ENCODE results near the gene CD28. TPM values are rescaled to one million over a fixed set of nuclear protein-coding genes. Genes with fewer than 3 reads are reported as not detected.

CD28 gene
- total and polyA plus RNA-seq, 3 experiments from 2014 or later = 61.1 to 66.4 (median 64.1) TPM

DNA sequence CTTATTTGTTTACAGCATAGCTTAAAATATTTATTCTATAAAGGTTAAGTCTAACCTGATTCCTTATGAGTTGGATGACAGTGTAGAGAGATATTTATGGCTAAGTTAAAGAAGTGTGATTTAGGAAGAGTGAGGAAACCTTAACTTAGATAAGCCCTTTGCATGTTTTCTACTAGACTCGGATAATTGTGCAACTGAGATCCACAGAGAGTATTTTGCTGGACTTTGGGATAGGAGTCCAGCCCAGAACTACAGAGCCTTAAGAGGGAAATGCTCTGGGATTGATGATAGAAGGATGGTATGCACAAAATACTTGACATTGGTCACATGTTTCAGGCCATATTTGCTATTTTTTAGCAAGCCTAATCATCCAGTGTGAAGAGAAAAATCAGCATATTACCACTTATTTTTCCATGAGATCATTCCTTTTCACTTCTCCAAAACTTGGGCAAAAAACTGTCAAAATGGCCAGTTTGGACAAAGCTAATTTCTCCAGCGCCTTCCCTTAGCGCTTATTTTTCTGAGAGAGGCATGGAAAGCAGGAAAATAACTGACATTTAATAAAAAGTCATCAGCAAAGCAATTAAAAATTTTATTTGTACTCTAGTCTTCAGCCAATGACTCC lies 3.1 kb downstream of the CD28 start:
- Histone ChIP-seq H3K9me3 (ENCODE audit: low read length) (no peaks in the 10 kb centered on the region), H3K27me3 (ENCODE audit: insufficient read depth, low read length, poor library complexity, severe bottlenecking) (no peaks in the 10 kb centered on the region), H3K27ac (ENCODE audit: low read depth, low read length) (peak overlapping the region; percentile 80), H3K4me3 (ENCODE audit: low read length) (peak overlapping the region; percentile 94), H3K36me3 (ENCODE audit: insufficient read depth, low read length) (peaks cover 5% of the 10 kb centered on the region), H3K4me1 (ENCODE audit: insufficient read depth, low read length) (peaks cover 54% of the 10 kb centered on the region)
- Mint-ChIP-seq H3K36me3 (peaks cover 16 to 70% (median 17%) of the 10 kb centered on the region in 3 donors), H3K4me3 (peak overlapping the region; percentile 85 to 96 (median 93)), H3K27me3 (peaks cover 0 to 2% of the 10 kb centered on the region in 2 donors), H3K27ac (peak overlapping the region; percentile 17 to 100 (median 93)), H3K9me3 (no peaks in the 10 kb centered on the region), H3K4me1 (peaks cover 66 to 76% (median 73%) of the 10 kb centered on the region in 3 donors)
- POLR2A ChIA-PET = interaction anchor here (0.7 to 1.2 kb wide), 3 partner anchors 9 to 31 kb away, joined by 3 to 6 read pairs (median 3); no protein-coding TSS in a partner anchor
- CTCF ChIA-PET = interaction anchor here (1.2 to 7.1 kb wide), 4 partner anchors 10 to 104 kb away, joined by 3 to 63 read pairs (median 3); no protein-coding TSS in a partner anchor
- DNase-seq = no peak

DNA sequence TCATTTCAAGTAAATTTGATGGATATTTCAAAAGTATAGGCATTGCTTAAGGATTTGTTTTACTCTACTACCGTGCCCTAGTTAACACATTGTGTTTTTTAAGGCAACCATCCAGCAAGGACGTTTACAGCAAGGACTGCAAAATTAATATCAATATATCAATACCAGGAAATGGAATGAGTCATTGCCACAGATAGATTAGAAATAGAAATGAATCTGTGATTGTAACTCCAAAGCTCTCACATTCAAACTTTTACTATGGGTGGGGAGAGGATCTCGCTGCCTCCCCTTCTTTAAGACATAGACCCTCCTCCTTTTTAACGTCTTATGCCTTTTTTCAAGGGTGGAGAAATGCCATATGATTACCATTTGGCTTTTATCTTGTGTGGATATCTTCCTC lies 3.8 kb downstream of the CD28 start:
- peaks cover 54% of the 10 kb centered on the region for H3K4me1 ChIP-seq (ENCODE audit: insufficient read depth, low read length)
- Mint-ChIP-seq H3K27me3 (peaks cover 0 to 2% of the 10 kb centered on the region in 2 donors), H3K4me3 (peak overlapping the region; percentile 85 to 96 (median 93)), H3K4me1 (peaks cover 65 to 76% (median 73%) of the 10 kb centered on the region in 3 donors), H3K9me3 (no peaks in the 10 kb centered on the region), H3K27ac (peak overlapping the region in 7 of 8 donors; percentile 30 to 100 (median 97)), H3K36me3 (peaks cover 16 to 74% (median 17%) of the 10 kb centered on the region in 3 donors)
- no peaks in the 10 kb centered on the region for H3K27me3 ChIP-seq (ENCODE audit: insufficient read depth, low read length, poor library complexity, severe bottlenecking)
- no peak for DNase-seq
- CTCF ChIA-PET = interaction anchor here (1.3 to 7.1 kb wide), 2 partner anchors 9 to 103 kb away, joined by 3 to 63 read pairs; no protein-coding TSS in a partner anchor
- H3K4me3 ChIP-seq (ENCODE audit: low read length) = peak overlapping the region; percentile 94
- no peaks in the 10 kb centered on the region for H3K9me3 ChIP-seq (ENCODE audit: low read length)
- peaks cover 5% of the 10 kb centered on the region for H3K36me3 ChIP-seq (ENCODE audit: insufficient read depth, low read length)
- no peak overlapping the region for H3K27ac ChIP-seq (ENCODE audit: low read depth, low read length)
- POLR2A ChIA-PET = interaction anchor here (0.5 to 1.2 kb wide), 2 partner anchors 11 to 168 kb away, joined by 3 read pairs; no protein-coding TSS in a partner anchor

DNA sequence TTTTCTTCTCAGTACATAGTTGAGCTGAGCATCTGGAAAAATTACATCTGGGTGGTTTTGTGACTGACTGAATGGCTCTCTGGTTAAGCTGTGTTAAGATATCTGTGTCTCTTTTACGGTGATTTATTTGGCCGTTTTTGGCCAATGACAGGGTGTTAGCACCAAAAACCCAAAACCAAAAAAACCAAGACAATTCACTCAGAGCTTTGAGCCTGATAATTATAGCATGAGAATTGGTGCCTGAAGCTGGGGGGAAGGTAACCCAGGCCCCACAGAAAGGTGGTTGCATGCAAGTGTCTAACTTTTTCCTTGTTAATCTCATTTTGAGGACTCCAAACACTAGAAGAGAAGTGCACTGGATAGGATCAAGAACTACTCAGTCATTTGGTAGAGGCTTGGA lies 4.5 kb downstream of the CD28 start:
- DNase-seq = no peak
- Histone ChIP-seq H3K36me3 (ENCODE audit: insufficient read depth, low read length) (peaks cover 5% of the 10 kb centered on the region), H3K27me3 (ENCODE audit: insufficient read depth, low read length, poor library complexity, severe bottlenecking) (no peaks in the 10 kb centered on the region), H3K4me3 (ENCODE audit: low read length) (peak overlapping the region; percentile 94), H3K9me3 (ENCODE audit: low read length) (no peaks in the 10 kb centered on the region), H3K27ac (ENCODE audit: low read depth, low read length) (no peak overlapping the region), H3K4me1 (ENCODE audit: insufficient read depth, low read length) (peaks cover 54% of the 10 kb centered on the region)
- CTCF ChIA-PET = interaction anchor here (1.3 to 7.1 kb wide), 2 partner anchors 8 to 103 kb away, joined by 3 to 63 read pairs; no protein-coding TSS in a partner anchor
- peaks cover 0 to 2% of the 10 kb centered on the region in 2 donors for H3K27me3 Mint-ChIP-seq
- H3K4me3 Mint-ChIP-seq = peak overlapping the region; percentile 85 to 96 (median 93)
- POLR2A ChIA-PET = interaction anchor here (0.5 to 1.2 kb wide), 3 partner anchors 8 to 169 kb away, joined by 3 read pairs; no protein-coding TSS in a partner anchor
- H3K27ac Mint-ChIP-seq = peak overlapping the region; percentile 30 to 100 (median 93)
- H3K4me1 Mint-ChIP-seq = peaks cover 65 to 76% (median 73%) of the 10 kb centered on the region in 3 donors
- peaks cover 16 to 81% (median 22%) of the 10 kb centered on the region in 3 donors for H3K36me3 Mint-ChIP-seq
- no peaks in the 10 kb centered on the region for H3K9me3 Mint-ChIP-seq

DNA sequence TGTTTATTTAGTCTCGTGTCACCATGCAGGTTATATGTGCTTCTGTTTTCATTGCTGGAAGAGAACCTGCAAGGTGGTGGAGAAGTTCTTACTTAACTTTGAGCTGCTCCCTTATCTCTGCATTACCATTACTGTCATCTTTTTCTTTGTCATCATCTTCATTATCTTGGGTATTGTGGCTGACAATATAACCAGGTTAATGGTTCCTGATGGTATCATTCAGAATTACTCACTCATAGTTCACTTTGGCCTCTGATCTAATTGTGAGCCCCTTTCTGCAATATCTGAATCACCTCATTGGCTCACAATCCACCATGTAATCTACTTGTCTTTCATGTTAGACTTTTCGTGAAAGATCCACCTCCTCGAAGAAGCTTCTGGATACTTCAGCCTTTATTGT lies 5.0 kb downstream of the CD28 start:
- ChIA-PET POLR2A (interaction anchor here (1.0 kb wide), 1 partner anchor 8 kb away, joined by 3 read pairs; no protein-coding TSS in a partner anchor), CTCF (interaction anchor here (7.1 kb wide), 1 partner anchor 8 kb away, joined by 63 read pairs; no protein-coding TSS in a partner anchor)
- no peak for DNase-seq

DNA sequence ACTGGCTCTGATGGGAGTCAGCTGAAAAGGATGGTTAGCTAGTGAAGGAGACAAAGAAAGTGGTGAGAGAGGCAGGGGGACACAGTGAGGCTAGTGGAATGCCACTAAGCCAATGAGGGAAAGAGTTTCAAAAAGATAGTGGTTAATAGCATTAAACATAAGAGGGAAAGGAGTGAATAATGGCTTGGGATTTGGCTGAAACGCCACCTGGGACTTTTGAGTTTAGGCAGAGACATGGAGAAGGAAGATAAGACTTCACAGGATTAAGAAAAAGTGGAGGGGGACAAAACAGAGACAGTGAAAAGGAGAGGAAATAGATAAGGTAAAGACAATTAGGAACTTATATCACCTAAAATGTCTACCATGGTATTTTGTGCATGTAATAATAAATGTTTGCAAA lies 6.9 kb downstream of the CD28 start:
- Mint-ChIP-seq H3K36me3 (peaks cover 15 to 81% (median 29%) of the 10 kb centered on the region in 3 donors), H3K4me3 (peak overlapping the region; percentile 60 to 93 (median 70)), H3K27ac (peak overlapping the region; percentile 71 to 96 (median 82)), H3K27me3 (peaks cover 0 to 2% of the 10 kb centered on the region in 2 donors), H3K4me1 (peaks cover 80 to 94% (median 91%) of the 10 kb centered on the region in 3 donors), H3K9me3 (no peaks in the 10 kb centered on the region)
- Histone ChIP-seq H3K36me3 (ENCODE audit: insufficient read depth, low read length) (no peaks in the 10 kb centered on the region), H3K27me3 (ENCODE audit: insufficient read depth, low read length, poor library complexity, severe bottlenecking) (no peaks in the 10 kb centered on the region), H3K9me3 (ENCODE audit: low read length) (no peaks in the 10 kb centered on the region), H3K27ac (ENCODE audit: low read depth, low read length) (no peak overlapping the region), H3K4me3 (ENCODE audit: low read length) (peak overlapping the region; percentile 10), H3K4me1 (ENCODE audit: insufficient read depth, low read length) (peaks cover 75% of the 10 kb centered on the region)
- ChIA-PET POLR2A (interaction anchor here (1.3 kb wide), 1 partner anchor 35 kb away, joined by 3 read pairs; no protein-coding TSS in a partner anchor), CTCF (interaction anchor here (0.9 to 1.3 kb wide), 2 partner anchors 28 to 96 kb away, joined by 3 to 5 read pairs; no protein-coding TSS in a partner anchor)
- no peak for DNase-seq

More for the DNA sequence above, 5.0 kb downstream of the CD28 start:
- H3K4me1 ChIP-seq (ENCODE audit: insufficient read depth, low read length) = peaks cover 55% of the 10 kb centered on the region
- H3K27ac ChIP-seq (ENCODE audit: low read depth, low read length) = no peak overlapping the region
- peak overlapping the region; percentile 85 to 96 (median 93) for H3K4me3 Mint-ChIP-seq
- H3K4me3 ChIP-seq (ENCODE audit: low read length) = peak overlapping the region; percentile 94
- no peaks in the 10 kb centered on the region for H3K9me3 Mint-ChIP-seq
- H3K9me3 ChIP-seq (ENCODE audit: low read length) = no peaks in the 10 kb centered on the region
- H3K27ac Mint-ChIP-seq = peak overlapping the region; percentile 30 to 100 (median 93)
- peaks cover 5% of the 10 kb centered on the region for H3K36me3 ChIP-seq (ENCODE audit: insufficient read depth, low read length)
- H3K4me1 Mint-ChIP-seq = peaks cover 65 to 76% (median 73%) of the 10 kb centered on the region in 3 donors
- H3K27me3 ChIP-seq (ENCODE audit: insufficient read depth, low read length, poor library complexity, severe bottlenecking) = no peaks in the 10 kb centered on the region
- H3K27me3 Mint-ChIP-seq = peaks cover 0 to 2% of the 10 kb centered on the region in 2 donors
- H3K36me3 Mint-ChIP-seq = peaks cover 16 to 83% (median 26%) of the 10 kb centered on the region in 3 donors

DNA sequence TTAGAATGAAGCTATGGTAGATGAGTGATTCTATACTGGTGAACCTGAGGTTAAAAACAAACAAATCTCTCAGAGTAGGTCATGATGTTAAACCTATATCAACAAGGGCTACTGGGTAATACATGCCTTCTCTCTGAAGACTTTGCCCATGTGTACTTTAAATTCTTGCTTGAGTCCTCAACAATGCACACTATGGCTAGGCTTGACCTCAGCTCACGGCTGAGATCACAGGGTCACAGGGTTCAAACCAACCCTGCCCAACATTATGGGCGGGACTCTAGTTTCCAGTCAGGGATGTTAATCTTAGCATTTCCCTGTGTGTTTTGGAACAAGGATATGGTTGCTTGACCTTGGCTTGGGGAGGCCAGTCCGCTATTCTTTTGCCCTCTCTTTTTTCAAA lies 7.7 kb downstream of the CD28 start:
- Histone ChIP-seq H3K27ac (ENCODE audit: low read depth, low read length) (no peak overlapping the region), H3K27me3 (ENCODE audit: insufficient read depth, low read length, poor library complexity, severe bottlenecking) (no peaks in the 10 kb centered on the region), H3K9me3 (ENCODE audit: low read length) (no peaks in the 10 kb centered on the region), H3K4me3 (ENCODE audit: low read length) (peak overlapping the region; percentile 18), H3K36me3 (ENCODE audit: insufficient read depth, low read length) (no peaks in the 10 kb centered on the region), H3K4me1 (ENCODE audit: insufficient read depth, low read length) (peaks cover 82% of the 10 kb centered on the region)
- CTCF ChIA-PET = interaction anchor here (0.7 to 1.3 kb wide), 2 partner anchors 26 to 69 kb away, joined by 3 to 4 read pairs; no protein-coding TSS in a partner anchor
- Mint-ChIP-seq H3K27ac (peak overlapping the region; percentile 71 to 96 (median 82)), H3K4me1 (peaks cover 88 to 99% (median 99%) of the 10 kb centered on the region in 3 donors), H3K36me3 (peaks cover 19 to 78% (median 29%) of the 10 kb centered on the region in 3 donors), H3K9me3 (peaks cover 0 to under 1% (median 0%) of the 10 kb centered on the region in 5 donors), H3K4me3 (peak overlapping the region; percentile 60 to 93 (median 70)), H3K27me3 (peaks cover 0 to 2% of the 10 kb centered on the region in 2 donors)
- DNase-seq = no peak
- POLR2A ChIA-PET = interaction anchor here (1.3 to 2.0 kb wide), 2 partner anchors 27 to 34 kb away, joined by 3 to 7 read pairs; no protein-coding TSS in a partner anchor

DNA sequence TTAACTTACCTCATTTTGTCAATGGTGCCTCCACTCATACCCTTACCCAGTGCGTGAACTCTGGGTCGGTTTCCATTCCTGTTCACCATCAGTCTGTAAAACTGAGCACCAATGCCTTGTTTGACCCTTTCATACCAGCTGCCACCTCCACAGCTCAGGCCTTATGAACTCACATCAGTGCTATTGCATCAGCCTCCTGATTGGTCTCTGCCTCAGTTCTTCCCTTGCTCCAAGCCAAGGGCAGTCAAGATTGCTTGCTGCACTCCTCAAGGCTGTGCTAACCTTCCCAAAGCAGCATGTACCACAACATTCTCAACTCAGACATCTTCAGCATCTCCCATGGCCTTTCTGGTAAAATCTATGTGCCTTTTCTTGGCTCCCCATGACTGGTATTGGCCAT lies 9.3 kb downstream of the CD28 start:
- Mint-ChIP-seq H3K36me3 (peaks cover 19 to 67% (median 22%) of the 10 kb centered on the region in 3 donors), H3K9me3 (peaks cover 0 to 5% (median 0%) of the 10 kb centered on the region in 5 donors), H3K27me3 (peaks cover 0 to 4% of the 10 kb centered on the region in 2 donors), H3K4me3 (peak overlapping the region in 6 of 7 donors; percentile 6 to 79 (median 54)), H3K4me1 (peaks cover 92 to 99% (median 99%) of the 10 kb centered on the region in 3 donors), H3K27ac (peak overlapping the region; percentile 65 to 99 (median 90))
- ChIA-PET CTCF (interaction anchor here (6.8 to 7.8 kb wide), 2 partner anchors 8 to 24 kb away, joined by 48 to 63 read pairs; partner anchors contain the start of gene CD28), POLR2A (interaction anchor here (1.1 to 2.0 kb wide), 2 partner anchors 9 to 25 kb away, joined by 4 to 7 read pairs; no protein-coding TSS in a partner anchor)
- no peaks in the 10 kb centered on the region for H3K9me3 ChIP-seq (ENCODE audit: low read length)
- DNase-seq = no peak
- H3K36me3 ChIP-seq (ENCODE audit: insufficient read depth, low read length) = no peaks in the 10 kb centered on the region
- H3K27me3 ChIP-seq (ENCODE audit: insufficient read depth, low read length, poor library complexity, severe bottlenecking) = no peaks in the 10 kb centered on the region
- H3K4me1 ChIP-seq (ENCODE audit: insufficient read depth, low read length) = peaks cover 98% of the 10 kb centered on the region
- no peak overlapping the region for H3K4me3 ChIP-seq (ENCODE audit: low read length)
- no peak overlapping the region for H3K27ac ChIP-seq (ENCODE audit: low read depth, low read length)

Measured in CD8-positive, alpha-beta memory T cell (primary cell).